KG1 (cell line): ENCODE data around the gene UGT1A3.

ENCODE experiments used
- DNase-seq: peaks from one replicate; lab custom pipeline; 2025; lab: John Stamatoyannopoulos, UW

UGT1A3 gene

DNA sequence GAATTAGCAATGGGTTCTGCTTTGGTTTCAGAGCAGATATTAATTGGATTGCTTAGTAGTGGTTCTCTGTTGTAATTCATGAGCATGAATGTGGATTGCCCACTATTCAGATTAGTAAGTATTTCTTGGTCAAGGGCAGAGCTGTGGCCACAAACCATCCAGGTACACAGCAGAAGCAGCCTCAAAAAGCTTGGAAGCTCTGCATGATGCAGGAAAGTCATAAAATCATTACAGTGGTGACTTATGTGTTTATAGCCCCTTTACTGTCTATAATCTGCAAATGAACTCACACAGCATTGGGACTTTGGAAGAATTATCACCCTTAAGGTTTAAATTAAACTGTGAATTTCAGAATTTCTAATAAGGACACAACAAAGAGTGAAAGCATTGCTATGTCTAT is 29.3 kb downstream of the UGT1A3 start:
- DNase-seq: no peak

GRCh38 chr2:233758849-233759248 is 30.0 kb downstream of the UGT1A3 start:
- DNase-seq: no peak

DNA sequence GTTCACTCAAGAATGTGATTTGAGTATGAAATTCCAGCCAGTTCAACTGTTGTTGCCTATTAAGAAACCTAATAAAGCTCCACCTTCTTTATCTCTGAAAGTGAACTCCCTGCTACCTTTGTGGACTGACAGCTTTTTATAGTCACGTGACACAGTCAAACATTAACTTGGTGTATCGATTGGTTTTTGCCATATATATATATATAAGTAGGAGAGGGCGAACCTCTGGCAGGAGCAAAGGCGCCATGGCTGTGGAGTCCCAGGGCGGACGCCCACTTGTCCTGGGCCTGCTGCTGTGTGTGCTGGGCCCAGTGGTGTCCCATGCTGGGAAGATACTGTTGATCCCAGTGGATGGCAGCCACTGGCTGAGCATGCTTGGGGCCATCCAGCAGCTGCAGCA is 31.2 kb downstream of the UGT1A3 start, which contains the start of gene UGT1A1:
Gene UGT1A1 (plus strand): TSS at position 228 of the 400 bp plus-strand sequence. CDS start 18 bp downstream, at position 246.
- DNase-seq: no peak

DNA sequence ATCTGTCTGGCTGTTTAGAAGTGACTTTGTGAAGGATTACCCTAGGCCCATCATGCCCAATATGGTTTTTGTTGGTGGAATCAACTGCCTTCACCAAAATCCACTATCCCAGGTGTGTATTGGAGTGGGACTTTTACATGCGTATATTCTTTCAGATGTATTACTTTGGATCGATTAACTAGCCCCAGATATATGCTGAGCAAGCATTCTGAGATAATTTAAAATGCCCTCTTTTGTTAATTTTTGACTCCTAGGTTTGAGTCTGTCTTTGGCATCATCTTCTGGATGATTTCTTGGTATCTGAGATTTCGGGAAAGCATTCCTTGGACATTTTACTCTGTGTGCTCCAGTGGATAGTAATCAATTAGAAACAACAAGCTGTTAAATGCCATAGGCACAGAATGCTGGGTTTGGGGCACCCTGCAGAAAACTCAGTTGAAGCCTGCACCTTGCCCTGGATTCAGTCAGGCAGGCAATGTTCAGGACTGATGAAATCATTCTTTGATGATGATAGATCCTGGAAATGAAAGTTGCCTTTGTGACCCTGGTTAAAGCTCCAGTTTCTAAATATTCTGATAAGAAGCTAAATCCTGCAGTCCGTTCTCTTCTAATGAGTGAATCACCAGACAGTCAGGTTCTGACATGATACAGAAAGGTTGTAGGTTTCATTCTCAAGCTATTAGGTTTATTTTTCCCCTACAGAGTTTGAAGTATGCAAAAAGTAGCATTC is 32.4 kb downstream of the UGT1A3 start:
- DNase-seq: no peak

DNA sequence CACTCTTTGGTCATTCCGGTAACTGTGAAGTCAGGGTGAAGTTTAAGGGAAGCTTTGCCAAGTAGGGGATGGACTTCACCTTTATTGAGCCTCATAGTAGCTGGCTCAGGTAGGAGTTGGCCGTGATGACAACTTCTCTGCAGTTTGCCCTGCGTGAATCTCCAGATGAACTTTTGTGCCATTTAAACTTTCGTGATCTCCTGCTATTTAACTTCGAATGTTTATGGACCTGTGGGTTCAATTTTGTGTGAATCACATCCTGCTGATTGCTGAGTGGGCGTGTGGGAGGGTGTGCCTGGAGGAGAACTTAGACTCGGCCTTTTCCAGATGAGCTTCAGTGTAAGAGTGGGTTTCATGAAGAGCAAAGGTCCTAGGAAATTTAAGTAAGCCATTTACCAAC is 35.4 kb downstream of the UGT1A3 start:
- no peak for DNase-seq

GRCh38 chr2:233764761-233765160 is 35.9 kb downstream of the UGT1A3 start:
- DNase-seq: no peak

DNA sequence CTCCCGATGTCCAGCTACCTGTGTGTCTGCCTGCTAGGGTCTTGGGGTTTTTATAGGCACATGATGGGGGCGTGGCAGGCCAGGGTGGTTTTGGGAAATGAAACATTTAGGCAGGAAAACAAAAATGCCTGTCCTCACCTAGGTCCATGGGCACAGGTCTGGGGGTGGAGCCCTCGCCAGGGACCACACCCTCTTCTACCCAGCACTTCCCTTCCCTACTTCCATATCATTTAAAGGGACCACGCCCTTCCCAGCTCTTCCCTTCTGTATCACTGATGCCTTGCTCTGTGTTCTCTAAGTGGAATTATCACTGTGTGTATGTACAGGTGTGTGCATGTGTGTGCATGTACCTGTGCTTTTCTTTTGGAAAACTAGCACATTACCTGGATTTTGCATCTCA is 37.6 kb downstream of the UGT1A3 start:
- no peak for DNase-seq

DNA sequence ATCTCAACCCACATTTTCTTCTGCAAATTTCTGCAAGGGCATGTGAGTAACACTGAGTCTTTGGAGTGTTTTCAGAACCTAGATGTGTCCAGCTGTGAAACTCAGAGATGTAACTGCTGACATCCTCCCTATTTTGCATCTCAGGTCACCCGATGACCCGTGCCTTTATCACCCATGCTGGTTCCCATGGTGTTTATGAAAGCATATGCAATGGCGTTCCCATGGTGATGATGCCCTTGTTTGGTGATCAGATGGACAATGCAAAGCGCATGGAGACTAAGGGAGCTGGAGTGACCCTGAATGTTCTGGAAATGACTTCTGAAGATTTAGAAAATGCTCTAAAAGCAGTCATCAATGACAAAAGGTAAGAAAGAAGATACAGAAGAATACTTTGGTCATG is 39.2 kb downstream of the UGT1A3 start:
- no peak for DNase-seq

DNA sequence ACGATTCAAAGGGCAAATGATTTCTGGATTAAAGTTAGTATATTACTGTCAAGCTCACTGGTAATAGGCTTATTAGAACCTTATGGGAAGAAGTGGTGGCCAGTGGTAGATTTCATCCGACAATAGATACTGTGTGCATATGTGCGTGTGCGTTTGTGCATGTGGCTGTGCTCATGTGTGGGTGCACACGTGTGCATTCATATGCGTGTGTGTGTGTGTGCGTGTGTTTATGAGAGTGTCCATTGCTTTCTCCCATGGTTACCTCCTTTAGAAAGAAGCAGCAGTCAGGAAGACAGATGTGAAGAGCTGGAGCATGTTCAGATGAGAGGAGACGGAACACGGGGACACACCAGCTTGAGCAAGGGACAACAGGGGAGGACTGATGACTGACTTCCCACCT is 40.4 kb downstream of the UGT1A3 start:
- no peak for DNase-seq

- no peak for DNase-seq
Observed at GRCh38 chr2:233772153-233772552, 43.3 kb downstream of the UGT1A3 start.

GRCh38 chr2:233772583-233772982 is 43.7 kb downstream of the UGT1A3 start:
- no peak for DNase-seq

DNA sequence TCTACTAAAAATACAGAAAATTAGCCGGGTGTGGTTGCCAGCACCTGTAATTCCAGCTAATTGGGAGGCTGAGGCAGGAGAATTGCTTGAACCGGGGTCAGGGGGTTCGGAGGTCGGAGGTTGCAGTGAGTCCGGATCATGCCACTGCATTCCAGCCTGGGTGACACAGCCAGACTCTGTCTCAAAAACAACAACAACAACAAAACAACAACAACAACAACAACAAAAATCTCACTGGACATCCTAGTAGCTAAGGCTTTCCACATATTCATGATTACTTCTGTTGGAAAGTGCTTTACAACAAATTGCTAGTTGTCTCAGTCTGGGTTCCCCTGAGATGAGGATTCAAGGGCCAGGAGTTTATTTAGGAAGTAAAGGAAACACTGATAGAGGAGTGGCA is 45.0 kb downstream of the UGT1A3 start:
- no peak for DNase-seq

- DNase-seq: no peak
Observed at GRCh38 chr2:233775414-233775813, 46.6 kb downstream of the UGT1A3 start.

- no peak for DNase-seq
Observed at GRCh38 chr2:233778030-233778429, 49.2 kb downstream of the UGT1A3 start, which contains the start of gene MROH2A. TSS of gene MROH2A (plus strand) at chr2:233778330. CDS start at chr2:233779359, 1,029 bp downstream.

DNA sequence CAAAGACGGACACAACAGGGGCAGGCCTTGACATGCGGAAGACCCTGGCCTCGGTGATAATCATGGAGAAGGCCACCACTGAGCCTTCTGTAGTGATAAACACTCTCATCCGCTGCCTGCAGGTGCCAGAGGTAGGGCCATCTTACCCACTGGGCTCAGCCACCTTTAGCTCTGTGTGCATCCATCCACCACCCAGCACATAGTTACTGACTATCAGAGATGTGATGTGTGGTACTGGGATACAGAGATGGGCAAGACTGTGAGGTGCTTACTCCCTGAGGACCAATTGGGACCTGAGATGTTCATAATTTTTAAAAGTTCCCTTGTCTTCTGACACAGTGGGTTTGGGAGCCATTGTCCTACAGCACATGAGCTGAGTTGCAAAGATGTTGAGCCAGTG is 50.9 kb downstream of the UGT1A3 start:
- no peak for DNase-seq

DNA sequence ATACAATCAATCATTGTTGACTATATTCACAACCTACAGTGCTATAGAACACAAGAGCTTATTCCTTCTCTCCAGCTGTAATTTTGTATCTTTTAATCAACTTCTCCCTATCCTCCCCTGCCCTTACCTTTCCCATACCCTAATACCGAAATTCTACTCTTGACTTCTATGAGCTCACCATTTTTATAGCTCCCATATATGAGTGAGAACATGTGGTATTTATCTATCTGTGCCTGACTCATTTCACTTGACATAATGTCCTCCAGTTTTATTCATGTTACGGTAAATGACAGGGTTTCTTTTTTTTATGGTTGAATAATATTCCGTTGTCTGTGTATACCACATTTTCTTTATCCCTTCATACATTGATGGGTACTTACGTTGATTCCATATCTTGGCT is 51.9 kb downstream of the UGT1A3 start:
- no peak for DNase-seq

GRCh38 chr2:233789554-233789953 is 60.7 kb downstream of the UGT1A3 start:
- no peak for DNase-seq

DNA sequence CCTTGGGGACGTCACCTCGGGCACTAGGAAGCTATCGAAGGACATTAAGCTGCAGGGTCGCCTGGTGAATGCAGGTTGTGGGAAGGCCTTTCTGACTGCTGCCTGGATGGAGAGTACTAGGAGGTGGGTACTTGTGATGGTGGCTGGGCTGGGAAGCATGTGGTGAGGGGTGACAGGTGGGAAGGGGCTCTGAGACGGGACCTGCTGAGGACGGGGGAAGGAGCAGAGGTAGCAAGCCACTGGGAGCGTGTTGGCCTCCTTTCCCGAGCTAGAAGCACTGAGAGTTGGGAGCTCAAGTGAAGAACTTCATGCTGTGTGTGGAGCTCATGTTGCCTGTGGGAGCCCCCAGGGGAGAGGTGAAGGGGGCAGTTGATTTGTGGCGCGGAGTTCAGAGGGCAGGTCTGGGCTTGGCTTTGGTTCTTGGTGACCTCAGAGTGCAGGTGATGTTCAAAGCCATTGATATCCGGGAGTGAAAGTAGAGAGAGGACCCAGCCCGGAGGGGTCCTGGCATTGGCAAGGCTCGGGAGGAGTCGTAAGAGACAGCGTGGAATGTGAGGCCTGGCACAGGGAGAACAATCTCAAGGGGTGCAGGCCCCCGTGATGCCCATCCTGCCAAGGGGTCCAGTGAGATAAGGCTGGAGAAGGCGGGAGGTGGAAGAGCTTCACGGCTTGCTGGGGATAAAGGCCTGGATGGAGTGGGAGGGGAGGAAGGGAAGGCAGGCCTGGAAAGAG is 62.5 kb downstream of the UGT1A3 start:
- no peak for DNase-seq

DNA sequence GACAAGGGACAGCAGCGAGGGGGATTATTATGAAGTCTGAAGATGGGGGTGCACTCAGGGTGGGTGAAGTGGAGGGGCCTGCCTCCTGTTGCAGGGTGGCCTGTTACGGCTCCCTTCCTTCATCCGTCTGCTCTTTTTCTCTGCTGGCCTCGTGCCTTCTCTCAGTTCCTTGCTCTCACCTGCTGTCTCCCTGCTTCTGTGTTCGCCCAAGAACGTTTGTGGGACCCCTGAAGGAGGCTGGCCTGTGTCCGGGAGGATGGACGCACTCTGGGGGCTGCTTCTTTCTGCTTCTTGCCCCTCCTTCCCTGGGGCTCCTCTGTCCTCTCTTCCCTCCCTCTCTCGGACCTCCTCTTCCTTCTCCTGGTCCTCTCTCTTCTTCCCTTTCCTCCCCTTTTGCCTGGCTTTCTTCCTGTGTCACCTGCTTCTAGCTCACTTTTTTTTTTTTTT is 63.1 kb downstream of the UGT1A3 start:
- no peak for DNase-seq

GRCh38 chr2:233792720-233793119 is 63.9 kb downstream of the UGT1A3 start:
- DNase-seq: no peak

GRCh38 chr2:233793465-233794127 is 64.8 kb downstream of the UGT1A3 start:
- no peak for DNase-seq

DNA sequence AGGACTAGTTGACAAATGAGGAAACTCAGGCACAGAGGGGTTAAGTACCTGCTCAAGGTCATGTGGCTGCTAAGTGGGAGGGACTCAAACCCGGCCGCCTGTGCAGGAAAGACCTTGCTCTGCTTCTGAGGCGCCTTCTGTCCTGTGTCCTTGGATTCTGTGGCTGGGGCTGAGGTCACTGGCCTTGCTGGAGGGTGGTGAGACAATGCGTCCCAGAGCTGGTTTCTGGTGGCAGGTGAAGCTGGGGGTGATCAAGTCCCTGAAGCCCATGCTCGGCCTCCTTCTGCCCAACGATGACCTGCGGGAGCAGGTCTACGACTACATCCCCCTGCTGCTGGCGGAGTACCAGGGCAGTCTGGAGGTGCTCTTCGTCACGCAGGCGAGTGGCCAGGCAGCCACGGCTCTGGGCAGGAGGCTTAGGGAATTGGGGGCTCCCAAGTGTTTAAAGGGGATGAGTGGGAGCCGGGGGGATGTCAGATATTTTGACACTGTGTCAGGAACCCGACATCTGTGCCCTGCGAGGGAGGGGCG is 65.4 kb downstream of the UGT1A3 start:
- DNase-seq: no peak
